GM12878 (cell line): ENCODE data around the gene CHMP4A. TPM values are rescaled to one million over a fixed set of nuclear protein-coding genes. Genes with fewer than 3 reads are reported as not detected.

Experiments used
- ATAC-seq: fragments of 200-7000 bp; cut with Tn5 transposase; 3 replicates; pipeline ENCODE4 v1.9.1; 2020; ENCODE audit warnings: mild to moderate bottlenecking, moderate library complexity
- BruUV-seq: library from RNA; stranded (reverse); fragments of 400-500 nt; replicated peaks from 2 replicates; lab custom pipeline; 2021; lab: Mats Ljungman, UMichigan
- CTCF ChIA-PET: fragments of 300-600 bp; sonication (Branson Sonifier 250); formaldehyde crosslinking; extraction: SDS; loops from one replicate; lab custom pipeline; 2021; ENCODE audit warnings: inconsistent platforms; lab: Yijun Ruan, JAX
- POLR2A ChIA-PET: fragments of 350-600 bp; formaldehyde crosslinking; extraction: SDS; loops from one replicate; lab custom pipeline; 2021; ENCODE audit warnings: inconsistent platforms; lab: Charles Lee
- RAD21 ChIA-PET: fragments of 300-600 bp; sonication (Branson Sonifier 250); formaldehyde crosslinking; loops from one replicate; lab custom pipeline; 2023; ENCODE audit warnings: antibody characterized with exemption; ENCODE audit not compliant: unreplicated experiment; lab: Charles Lee
- SMC1A ChIA-PET: fragments of 300-600 bp; sonication (Branson Sonifier 250); formaldehyde crosslinking; loops from one replicate; lab custom pipeline; 2023; ENCODE audit not compliant: unreplicated experiment, uncharacterized antibody; lab: Charles Lee
- DNase-seq: peaks from one replicate; pipeline ENCODE4 v3.0.0-alpha.2; 2011; ENCODE audit warnings: low read depth, low spot score
- FAIRE-seq: peaks from 3 replicates; lab custom pipeline; 2011; peaks lifted over from hg19 to GRCh38; lab: Jason Lieb, UNC
- H2AFZ ChIP-seq: 2 replicates; pipeline ENCODE4 v1.6.0; 2011; ENCODE audit warnings: low read depth, low read length, control low read depth; ENCODE audit not compliant: control insufficient read depth
- H3K27ac ChIP-seq: 2 replicates; pipeline ENCODE4 v1.5.1; 2011; ENCODE audit warnings: control low read depth; ENCODE audit not compliant: control insufficient read depth, insufficient read depth
- H3K27me3 ChIP-seq, 2 experiments: replicated peaks in 1 of 2; 2 replicates each; pipeline versions ENCODE4 v1.6.0 to v1.6.1; 2011; ENCODE audit warnings: low read length in 1 of 2; ENCODE audit not compliant: control insufficient read depth in 2 of 2, insufficient read depth in 2 of 2
- H3K36me3 ChIP-seq, 2 experiments: 2 replicates each; pipeline ENCODE4 v1.5.1; 2011; ENCODE audit warnings: low read length in 1 of 2; ENCODE audit not compliant: control insufficient read depth in 2 of 2, insufficient read depth in 2 of 2
- H3K4me1 ChIP-seq: 2 replicates; pipeline ENCODE4 v1.6.1; 2011; ENCODE audit warnings: mild to moderate bottlenecking, low read length, moderate library complexity, mixed read lengths; ENCODE audit not compliant: control insufficient read depth, insufficient read depth
- H3K4me2 ChIP-seq: 2 replicates; pipeline ENCODE4 v1.6.0; 2011; ENCODE audit warnings: control low read depth; ENCODE audit not compliant: control insufficient read depth, insufficient read depth
- H3K4me3 ChIP-seq: fragments of 200-600 bp; sonication (generic); 2 replicates; pipeline ENCODE4 v1.5.1; 2016
- H3K79me2 ChIP-seq: 2 replicates; pipeline ENCODE4 v1.6.0; 2011; ENCODE audit warnings: low read length; ENCODE audit not compliant: control insufficient read depth, insufficient read depth
- H3K9ac ChIP-seq: 2 replicates; pipeline ENCODE4 v1.8.0; 2011; ENCODE audit warnings: low read length, control low read depth, mixed read lengths; ENCODE audit not compliant: control insufficient read depth, insufficient read depth
- H3K9me3 ChIP-seq: replicated peaks from 3 replicates; pipeline ENCODE4 v1.5.1; 2011; ENCODE audit warnings: mild to moderate bottlenecking, low read length; ENCODE audit not compliant: control insufficient read depth, insufficient read depth
- H4K20me1 ChIP-seq: 2 replicates; pipeline ENCODE4 v1.6.0; 2011; ENCODE audit not compliant: control insufficient read depth, insufficient read depth
- BCL11A ChIP-seq: IDR thresholded peaks from 2 replicates; pipeline ENCODE4 v1.6.1; 2011; ENCODE audit warnings: low read depth, low read length
- CBFB ChIP-seq: IDR thresholded peaks from 2 replicates; pipeline ENCODE4 v1.6.1; 2016; ENCODE audit warnings: antibody characterized with exemption, low read depth
- CHD4 ChIP-seq: fragments of 200-600 bp; sonication (generic); IDR thresholded peaks from 2 replicates; pipeline ENCODE4 v1.6.1; 2016; ENCODE audit warnings: mild to moderate bottlenecking
- DPF2 ChIP-seq: fragments of 450-650 bp; IDR thresholded peaks from 2 replicates; pipeline ENCODE4 v1.6.1; 2017; ENCODE audit warnings: mild to moderate bottlenecking
- EZH2 ChIP-seq: IDR thresholded peaks from 2 replicates; pipeline ENCODE4 v1.6.1; 2012; ENCODE audit warnings: low read depth, mild to moderate bottlenecking, control low read depth, inconsistent platforms, low read length, borderline replicate concordance; ENCODE audit not compliant: control insufficient read depth
- IRF5 ChIP-seq: fragments of 450-650 bp; IDR thresholded peaks from 2 replicates; pipeline ENCODE4 v1.6.1; 2017; ENCODE audit warnings: borderline replicate concordance
- JUNB ChIP-seq: IDR thresholded peaks from 2 replicates; pipeline ENCODE4 v1.6.1; 2016; ENCODE audit warnings: antibody characterized with exemption, mild to moderate bottlenecking
- KDM1A ChIP-seq: fragments of 200-600 bp; sonication (generic); IDR thresholded peaks from 2 replicates; pipeline ENCODE4 v1.6.1; 2016; ENCODE audit warnings: borderline replicate concordance
- MEF2A ChIP-seq: IDR thresholded peaks from 2 replicates; pipeline ENCODE4 v1.6.1; 2011; ENCODE audit warnings: low read depth, mild to moderate bottlenecking, low read length, moderate library complexity; ENCODE audit not compliant: insufficient read depth
- MEF2B ChIP-seq: fragments of 450-650 bp; IDR thresholded peaks from 2 replicates; pipeline ENCODE4 v1.6.1; 2018; ENCODE audit warnings: mild to moderate bottlenecking, moderate library complexity; ENCODE audit not compliant: partially characterized antibody, poor library complexity, severe bottlenecking
- MXI1 ChIP-seq: fragments of 150-350 bp; IDR thresholded peaks from 2 replicates; pipeline ENCODE4 v1.6.1; 2011; ENCODE audit warnings: low read depth, mild to moderate bottlenecking, inconsistent platforms, low read length, improper control_type of control experiment
- RELB ChIP-seq: fragments of 450-650 bp; IDR thresholded peaks from 2 replicates; pipeline ENCODE4 v1.6.1; 2017; ENCODE audit warnings: low read depth, mild to moderate bottlenecking, moderate library complexity
- ZBED1 ChIP-seq: IDR thresholded peaks from 2 replicates; pipeline ENCODE4 v1.6.1; 2016; ENCODE audit warnings: borderline replicate concordance
- WGBS: methylation state at CpG from one replicate; pipeline ENCODE4 v1.1.6; 2016; ENCODE audit warnings: low lambda C conversion rate; ENCODE audit not compliant: insufficient replicate concordance, insufficient coverage; ENCODE audit errors: missing lambda C conversion rate; 5-methylcytosine and 5-hydroxymethylcytosine counted together
- in situ Hi-C: fragments of 300-500 bp; cut with MboI; formaldehyde crosslinking; loops from 9 replicates; pipeline ENCODE4 v1.14.3; 2018; ENCODE audit warnings: mixed read lengths
- intact Hi-C: fragments of 100-400 bp; cut with micrococcal nuclease; formaldehyde crosslinking; loops from one replicate; pipeline ENCODE4 v1.14.2; 2022; ENCODE audit not compliant: unreplicated experiment
- polyA plus RNA-seq, 11 experiments: library from polyadenylated mRNA; depleted of rRNA in 4 of 11; unstranded in 6 of 11; stranded (reverse) in 5 of 11; fragments of >200 nt; fragmentation: Nextera tagmentation in 4 of 11; fragmentation: Illumina TruSeq in 1 of 11; extraction: Ambion mirVana in 4 of 11; extraction: Trizol in 1 of 11; gene quantifications; 1 replicate in 1 of 11; 2 replicates in 10 of 11; pipeline versions ENCODE4 v1.2.1 to v1.2.3, GENCODE V29; 2011 to 2016; ENCODE audit warnings: inconsistent platforms in 2 of 11, missing spikeins in 2 of 11, low read depth in 1 of 11
- total RNA-seq, 4 experiments: library from RNA; depleted of rRNA in 3 of 4; stranded (reverse); fragments of >200 nt in 3 of 4; fragmentation: Illumina TruSeq in 1 of 4; extraction: Trizol in 1 of 4; gene quantifications; 2 replicates each; pipeline versions ENCODE4 v1.2.1 to v1.2.3, GENCODE V29; 2013 to 2021

CHMP4A gene
- total and polyA plus RNA-seq, 10 of the 15 experiments (the other 5 are each of a cell fraction or from before 2014, with no cell fraction given): 35.5 to 151 (median 84.7) TPM

GRCh38 chr14:24238527-24239037 lies 25.3 kb upstream of the CHMP4A start:
- ATAC-seq (no peak), DNase-seq (no peak)
- in situ Hi-C loops: no loop called here
- Histone ChIP-seq H3K79me2 (peaks cover 24% of the 10 kb centered on the region), H3K27me3 (no peaks in the 10 kb centered on the region), H3K27ac (no peak overlapping the region), H4K20me1 (peaks cover 3% of the 10 kb centered on the region; the same call in 1 of the 2 replicates)
- BruUV-seq: no TSS peak
- ChIA-PET RAD21 (no interaction called here), SMC1A (interaction anchor here (0.8 to 1.5 kb wide), 3 partner anchors 24 to 60 kb away, joined by 3 to 4 read pairs (median 3); partner anchors contain the start of genes DHRS1, NOP9 and TM9SF1)
- WGBS: 96% methylated on average over 5 of the region's 5 CpGs
- intact Hi-C loops: no loop called here
- no peak for TF ChIP-seq MXI1
- TF ChIP-seq, all 136 proteins: peak for 0
- H3K4me2 ChIP-seq: no peak overlapping the region; the same call in 1 of the 2 replicates
- peaks cover 12% of the 10 kb centered on the region for H3K4me1 ChIP-seq
- H3K9ac ChIP-seq: no peak overlapping the region
- no peak overlapping the region for H3K4me3 ChIP-seq
- no peak overlapping the region for H2AFZ ChIP-seq
- CTCF ChIA-PET: interaction anchor here (1.0 to 12.3 kb wide), 5 partner anchors 24 to 95 kb away, joined by 3 to 368 read pairs (median 7); partner anchors contain the start of genes CHMP4A, CIDEB, DHRS1 and MDP1
- H3K36me3 ChIP-seq: peaks cover 11 to 52% of the 10 kb centered on the region in 2 experiments
- POLR2A ChIA-PET: interaction anchor here (0.7 to 1.5 kb wide), 4 partner anchors 12 to 42 kb away, joined by 3 to 4 read pairs (median 3); partner anchors contain the start of genes MDP1 and RABGGTA
- no peak for FAIRE-seq
- no peaks in the 10 kb centered on the region for H3K9me3 ChIP-seq

GRCh38 chr14:24238123-24238522 lies 24.8 kb upstream of the CHMP4A start:
- Histone ChIP-seq H3K27me3 (no peaks in the 10 kb centered on the region), H3K9ac (no peak overlapping the region), H3K9me3 (no peaks in the 10 kb centered on the region), H3K4me1 (peaks cover 14% of the 10 kb centered on the region), H3K79me2 (peaks cover 29% of the 10 kb centered on the region), H3K4me3 (no peak overlapping the region), H4K20me1 (peaks cover 3% of the 10 kb centered on the region; the same call in 1 of the 2 replicates), H2AFZ (no peak overlapping the region), H3K27ac (no peak overlapping the region), H3K4me2 (no peak overlapping the region), H3K36me3 (peaks cover 11 to 52% of the 10 kb centered on the region in 2 experiments)
- ChIA-PET RAD21 (no interaction called here), POLR2A (interaction anchor here (0.7 to 1.9 kb wide), 5 partner anchors 13 to 76 kb away, joined by 3 to 6 read pairs (median 3); partner anchors contain the start of genes IRF9, MDP1 and RABGGTA), SMC1A (interaction anchor here (0.7 to 1.5 kb wide), 6 partner anchors 9 to 61 kb away, joined by 3 to 4 read pairs (median 3); partner anchors contain the start of genes DHRS1, NOP9 and TM9SF1), CTCF (interaction anchor here (1.0 to 12.3 kb wide), 4 partner anchors 60 to 95 kb away, joined by 3 to 368 read pairs (median 6); partner anchors contain the start of genes CIDEB, DHRS1 and NOP9)
- no peak for TF ChIP-seq CHD4
- TF ChIP-seq KDM1A: no peak
- TF ChIP-seq CBFB: no peak
- no peak for TF ChIP-seq ZBED1
- TF ChIP-seq MEF2A: no peak
- no peak for TF ChIP-seq MEF2B
- TF ChIP-seq BCL11A: no peak
- no peak for TF ChIP-seq JUNB
- TF ChIP-seq IRF5: no peak
- no peak for TF ChIP-seq EZH2
- TF ChIP-seq DPF2: no peak
- no peak for TF ChIP-seq RELB
- WGBS: 76% methylated on average over 5 of the region's 5 CpGs
- intact Hi-C loops (no loop called here), in situ Hi-C loops (no loop called here)
- ATAC-seq (no peak), FAIRE-seq (no peak), DNase-seq (no peak)
- BruUV-seq: no TSS peak
